IMR-90 (cell line): ENCODE data around the gene PLD6. TPM values are rescaled to one million over a fixed set of nuclear protein-coding genes. Genes with fewer than 3 reads are reported as not detected.

Experiments
- ATAC-seq: fragments of 200-7000 bp; cut with Tn5 transposase; 2 replicates; pipeline ENCODE4 v1.9.1; 2020; ENCODE audit warnings: low read depth, mild to moderate bottlenecking, moderate library complexity
- BruUV-seq: library from RNA; stranded (reverse); fragments of 400-500 nt; replicated peaks from 2 replicates; lab custom pipeline; 2021; lab: Mats Ljungman, UMichigan
- CTCF ChIA-PET: fragments of 300-600 bp; formaldehyde crosslinking; extraction: SDS; loops from one replicate; lab custom pipeline; 2021; ENCODE audit warnings: antibody characterized with exemption; lab: Yijun Ruan, JAX
- POLR2A ChIA-PET: fragments of 300-600 bp; sonication (Branson Sonifier 250); formaldehyde crosslinking; loops from one replicate; lab custom pipeline; 2022; ENCODE audit warnings: antibody characterized with exemption; ENCODE audit not compliant: unreplicated experiment; lab: Charles Lee
- DNase-seq: peaks from one replicate; pipeline ENCODE4 v3.0.0; 2013
- H2AFZ ChIP-seq: replicated peaks from 2 replicates; pipeline ENCODE3; 2013; ENCODE audit warnings: low read length, mild to moderate bottlenecking; ENCODE audit not compliant: poor library complexity
- H2AK5ac ChIP-seq: 2 replicates; pipeline ENCODE4 v1.6.1; 2013; ENCODE audit warnings: low read depth, low read length, inconsistent platforms
- H2AK9ac ChIP-seq: replicated peaks from 2 replicates; pipeline ENCODE3; 2013; ENCODE audit warnings: mild to moderate bottlenecking, low read depth, low read length, moderate library complexity; ENCODE audit not compliant: poor library complexity
- H2BK120ac ChIP-seq: 2 replicates; pipeline ENCODE4 v1.6.1; 2013; ENCODE audit warnings: low read depth, low read length, inconsistent platforms
- H2BK15ac ChIP-seq: 3 replicates; pipeline ENCODE4 v1.6.1; 2013; ENCODE audit warnings: low read depth, low read length, inconsistent platforms
- H2BK20ac ChIP-seq: 2 replicates; pipeline ENCODE4 v1.6.1; 2013; ENCODE audit warnings: low read depth, mild to moderate bottlenecking, inconsistent platforms, low read length, moderate library complexity
- H2BK5ac ChIP-seq: 2 replicates; pipeline ENCODE4 v1.6.1; 2013; ENCODE audit warnings: mild to moderate bottlenecking, low read depth, low read length, inconsistent platforms; ENCODE audit not compliant: poor library complexity, severe bottlenecking
- H3K14ac ChIP-seq: replicated peaks from 2 replicates; pipeline ENCODE4 v1.6.1; 2013; ENCODE audit warnings: low read depth, low read length, inconsistent platforms
- H3K18ac ChIP-seq: 2 replicates; pipeline ENCODE4 v1.6.1; 2013; ENCODE audit warnings: low read depth, low read length, control low read depth
- H3K23ac ChIP-seq: 2 replicates; pipeline ENCODE4 v1.6.1; 2013; ENCODE audit warnings: low read depth, low read length, inconsistent platforms
- H3K27ac ChIP-seq: 2 replicates; pipeline ENCODE4 v1.5.1; 2013; ENCODE audit warnings: mild to moderate bottlenecking, control low read depth, low read length; ENCODE audit not compliant: insufficient read depth
- H3K27me3 ChIP-seq: 2 replicates; pipeline ENCODE4 v1.6.1; 2013; ENCODE audit warnings: low read length; ENCODE audit not compliant: control insufficient read depth, insufficient read depth
- H3K36me3 ChIP-seq: 2 replicates; pipeline ENCODE4 v1.6.1; 2013; ENCODE audit warnings: low read length, mixed read lengths; ENCODE audit not compliant: control insufficient read depth, insufficient read depth
- H3K4ac ChIP-seq: 2 replicates; pipeline ENCODE4 v1.6.1; 2013; ENCODE audit warnings: low read depth, low read length, inconsistent platforms
- H3K4me1 ChIP-seq: 2 replicates; pipeline ENCODE4 v1.6.1; 2013; ENCODE audit warnings: low read length, mixed read lengths; ENCODE audit not compliant: control insufficient read depth, insufficient read depth
- H3K4me2 ChIP-seq: 2 replicates; pipeline ENCODE4 v1.6.1; 2013; ENCODE audit warnings: low read depth, mild to moderate bottlenecking, control low read depth, low read length, moderate library complexity
- H3K4me3 ChIP-seq: 2 replicates; pipeline ENCODE4 v1.5.1; 2013; ENCODE audit warnings: low read depth, mild to moderate bottlenecking, control low read depth, low read length, moderate library complexity; ENCODE audit not compliant: insufficient read depth
- H3K56ac ChIP-seq: 2 replicates; pipeline ENCODE4 v1.6.1; 2013; ENCODE audit warnings: low read length, inconsistent platforms; ENCODE audit not compliant: insufficient read depth; ENCODE audit errors: extremely low read depth
- H3K79me1 ChIP-seq, 2 experiments: 2 replicates each; pipeline ENCODE4 v1.6.1; 2013; ENCODE audit warnings: low read length in 2 of 2, inconsistent platforms in 1 of 2, low read depth in 1 of 2
- H3K9ac ChIP-seq: 2 replicates; pipeline ENCODE4 v1.6.1; 2013; ENCODE audit warnings: low read depth, low read length, control low read depth
- H3K9me1 ChIP-seq: 2 replicates; pipeline ENCODE4 v1.6.1; 2013; ENCODE audit warnings: low read length, inconsistent platforms; ENCODE audit not compliant: insufficient read depth
- H3K9me3 ChIP-seq: 2 replicates; pipeline ENCODE4 v1.6.1; 2013; ENCODE audit warnings: low read length; ENCODE audit not compliant: control insufficient read depth, insufficient read depth
- H4K20me1 ChIP-seq: 2 replicates; pipeline ENCODE4 v1.6.1; 2013; ENCODE audit warnings: low read length, inconsistent platforms; ENCODE audit not compliant: insufficient read depth
- H4K5ac ChIP-seq: 2 replicates; pipeline ENCODE4 v1.6.1; 2013; ENCODE audit warnings: mild to moderate bottlenecking, low read depth, low read length, control low read depth
- H4K8ac ChIP-seq, 2 experiments: 2 replicates each; pipeline ENCODE4 v1.6.1; 2013; ENCODE audit warnings: low read depth in 2 of 2, low read length in 2 of 2, control low read depth in 1 of 2, inconsistent platforms in 1 of 2
- H4K91ac ChIP-seq: 2 replicates; pipeline ENCODE4 v1.6.1; 2013; ENCODE audit warnings: low read depth, low read length, inconsistent platforms; ENCODE audit not compliant: insufficient read depth
- BHLHE40 ChIP-seq: fragments of 150-350 bp; IDR thresholded peaks from 2 replicates; pipeline ENCODE4 v1.6.1; 2016; ENCODE audit warnings: mild to moderate bottlenecking, low read depth, low read length
- CEBPB ChIP-seq: IDR thresholded peaks from 2 replicates; pipeline ENCODE4 v1.6.1; 2012; ENCODE audit warnings: low read depth, low read length, improper control_type of control experiment
- CHD1 ChIP-seq: IDR thresholded peaks from 2 replicates; pipeline ENCODE4 v1.6.1; 2012; ENCODE audit warnings: low read depth, low read length, improper control_type of control experiment
- CTCF ChIP-seq: conservative IDR thresholded peaks from 2 replicates; pipeline ENCODE4 v1.5.1; 2012; ENCODE audit warnings: mild to moderate bottlenecking, low read depth, low read length, improper control_type of control experiment
- ELK1 ChIP-seq: fragments of 150-350 bp; IDR thresholded peaks from 2 replicates; pipeline ENCODE4 v1.6.1; 2016; ENCODE audit warnings: low read depth, mild to moderate bottlenecking, low read length, moderate library complexity, borderline replicate concordance
- FOS ChIP-seq: fragments of 150-350 bp; IDR thresholded peaks from 2 replicates; pipeline ENCODE4 v1.6.1; 2016; ENCODE audit warnings: low read depth, low read length
- MAFK ChIP-seq: IDR thresholded peaks from 2 replicates; pipeline ENCODE4 v1.6.1; 2012; ENCODE audit warnings: low read depth, low read length, improper control_type of control experiment
- MXI1 ChIP-seq: IDR thresholded peaks from 2 replicates; pipeline ENCODE4 v1.6.1; 2012; ENCODE audit warnings: low read depth, mild to moderate bottlenecking, low read length, moderate library complexity, borderline replicate concordance
- NFE2L2 ChIP-seq: fragments of 150-350 bp; IDR thresholded peaks from 2 replicates; pipeline ENCODE4 v1.6.1; 2016; ENCODE audit warnings: low read depth, mild to moderate bottlenecking, low read length
- POLR2A ChIP-seq: IDR thresholded peaks from 2 replicates; pipeline ENCODE4 v1.6.1; 2012; ENCODE audit warnings: mild to moderate bottlenecking, low read depth, low read length
- RAD21 ChIP-seq: IDR thresholded peaks from 2 replicates; pipeline ENCODE4 v1.6.1; 2012; ENCODE audit warnings: low read length, improper control_type of control experiment
- RCOR1 ChIP-seq: IDR thresholded peaks from 2 replicates; pipeline ENCODE4 v1.6.1; 2012; ENCODE audit warnings: mild to moderate bottlenecking, low read length, improper control_type of control experiment; ENCODE audit not compliant: insufficient replicate concordance
- RFX5 ChIP-seq: IDR thresholded peaks from 2 replicates; pipeline ENCODE4 v1.8.0; 2012; ENCODE audit warnings: low read depth, mild to moderate bottlenecking, low read length, moderate library complexity
- SMC3 ChIP-seq: fragments of 150-350 bp; IDR thresholded peaks from 2 replicates; pipeline ENCODE4 v1.6.1; 2016; ENCODE audit warnings: low read depth, mild to moderate bottlenecking, antibody characterized with exemption, low read length, moderate library complexity
- USF2 ChIP-seq: fragments of 150-350 bp; IDR thresholded peaks from 2 replicates; pipeline ENCODE4 v1.6.1; 2017; ENCODE audit warnings: mild to moderate bottlenecking, antibody characterized with exemption, low read length, low read depth
- WGBS, 2 experiments: methylation state at CpG; one replicate each; pipeline versions ENCODE4 v1.1.5 to v1.1.7; 2013; ENCODE audit warnings: missing lambda C conversion rate in 2 of 2; ENCODE audit not compliant: insufficient read length in 1 of 2; ENCODE audit errors: extremely low coverage in 2 of 2; 5-methylcytosine and 5-hydroxymethylcytosine counted together
- dilution Hi-C: fragments of 300-500 bp; cut with HindIII; formaldehyde crosslinking; loops from one replicate; pipeline ENCODE4 v1.14.3; 2018; ENCODE audit warnings: low sequenced_read_pairs; ENCODE audit not compliant: unreplicated experiment
- in situ Hi-C: fragments of 300-500 bp; cut with MboI; formaldehyde crosslinking; loops from 3 replicates; pipeline ENCODE4 v1.14.3; 2019; ENCODE audit warnings: low sequenced_read_pairs, inconsistent platforms, mixed read lengths
- intact Hi-C: fragments of 100-400 bp; cut with micrococcal nuclease; formaldehyde crosslinking; loops from 2 replicates; pipeline ENCODE4 v1.10.0; 2022
- polyA plus RNA-seq, 3 experiments: library from polyadenylated mRNA; depleted of rRNA; stranded (reverse); fragments of >200 nt; gene quantifications; 2 replicates each; pipeline ENCODE4 v1.2.3, GENCODE V29; 2012; ENCODE audit warnings: low replicate concordance in 1 of 3
- total RNA-seq: library from RNA; depleted of rRNA; stranded (reverse); fragments of >200 nt; gene quantifications from 2 replicates; pipeline ENCODE4 v1.2.3, GENCODE V29; 2012

PLD6 gene
- total and polyA plus RNA-seq, 2 of the 4 experiments (the other 2 are of a cell fraction), result 1.1 to 1.5 TPM

GRCh38 chr17:17190188-17190587 is 15.9 kb downstream of the PLD6 start:
- intact Hi-C loops (no loop called here), in situ Hi-C loops (no loop called here), dilution Hi-C loops (no loop called here)
- Histone ChIP-seq H4K20me1 (peaks cover 2% of the 10 kb centered on the region; the same call in 1 of the 2 replicates), H3K27ac (peak overlapping the region; percentile 89; the same call in 1 of the 2 replicates), H3K36me3 (peaks cover 18% of the 10 kb centered on the region; the same call in 1 of the 2 replicates), H2BK5ac (peak overlapping the region; percentile 89), H3K14ac (peak overlapping the region; percentile 96), H3K56ac (peak overlapping the region; percentile 62; the same call in 1 of the 2 replicates), H2BK15ac (peak overlapping the region; percentile 79; the same call in 2 of the 3 replicates), H4K91ac (peak overlapping the region; percentile 85), H3K79me1 (peaks cover 0 to 19% of the 10 kb centered on the region in 2 experiments; a peak in 1 of 4 replicates), H3K4me1 (peaks cover 21% of the 10 kb centered on the region), H4K5ac (peak overlapping the region; percentile 46; the same call in 1 of the 2 replicates), H3K23ac (peak overlapping the region; percentile 93; the same call in 1 of the 2 replicates), H2AFZ (no peak overlapping the region), H3K9me3 (no peaks in the 10 kb centered on the region), H3K27me3 (no peaks in the 10 kb centered on the region), H2BK120ac (peak overlapping the region; percentile 89), H2BK20ac (peak overlapping the region; percentile 92), H3K9me1 (peaks cover 16% of the 10 kb centered on the region), H4K8ac (peak overlapping the region; percentile 40 to 87), H3K4ac (peak overlapping the region; percentile 88), H2AK9ac (peak overlapping the region; percentile 6), H3K4me2 (no peak overlapping the region), H2AK5ac (peak overlapping the region; percentile 97), H3K18ac (peak overlapping the region; percentile 55; the same call in 1 of the 2 replicates), H3K4me3 (no peak overlapping the region), H3K9ac (no peak overlapping the region)
- no peak for ATAC-seq
- TF ChIP-seq RFX5, result no peak
- TF ChIP-seq CEBPB, result no peak
- no peak for TF ChIP-seq POLR2A
- TF ChIP-seq RAD21, result no peak
- no peak for TF ChIP-seq RCOR1
- no peak for TF ChIP-seq MAFK
- TF ChIP-seq MXI1, result no peak
- no peak for TF ChIP-seq USF2
- no peak for TF ChIP-seq CTCF
- TF ChIP-seq FOS, result no peak
- TF ChIP-seq NFE2L2, result no peak
- TF ChIP-seq SMC3, result no peak
- TF ChIP-seq BHLHE40, result no peak
- TF ChIP-seq CHD1, result no peak
- no peak for TF ChIP-seq ELK1
- POLR2A ChIA-PET, result no interaction called here
- no TSS peak for BruUV-seq
- 64% methylated on average over 4 of the region's 7 CpGs; no CpG with 5 or more reads in 1 of the 2 experiments for WGBS, 2 experiments
- DNase-seq, result no peak
- CTCF ChIA-PET, result interaction anchor here (0.5 to 1.0 kb wide), 2 partner anchors 35 to 44 kb away, joined by 3 to 5 read pairs; no protein-coding TSS in a partner anchor
